ENCODE results near the gene PPIF.

PPIF gene

DNA sequence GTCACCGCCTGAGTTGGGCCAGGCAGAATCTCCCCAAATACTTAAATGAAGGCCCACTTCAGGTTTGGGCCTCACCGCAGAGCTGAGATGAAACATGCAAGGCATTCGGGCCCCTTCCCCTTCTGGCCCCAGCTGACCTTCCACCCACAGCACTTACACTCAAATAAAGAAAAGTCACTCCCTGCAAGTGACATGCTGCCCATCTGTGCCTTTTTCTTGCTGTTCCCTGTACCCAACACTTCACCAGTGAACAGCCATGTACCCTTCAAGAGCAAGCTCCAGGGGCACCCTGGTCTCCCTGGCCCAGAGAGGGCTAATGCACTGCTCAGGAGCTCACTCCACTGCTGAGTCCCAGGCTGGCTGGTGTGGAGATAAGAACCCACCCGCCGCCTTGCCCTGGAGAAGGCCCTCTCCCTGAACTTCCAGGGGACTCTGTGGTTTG lies 57.4 kb downstream of the PPIF start:
- DNase-seq, result no peak

All from CD4-positive, alpha-beta T cell treated with Interleukin-6 for 4 hours (primary cell).